ENCODE data around the gene FAM13C.

DNA sequence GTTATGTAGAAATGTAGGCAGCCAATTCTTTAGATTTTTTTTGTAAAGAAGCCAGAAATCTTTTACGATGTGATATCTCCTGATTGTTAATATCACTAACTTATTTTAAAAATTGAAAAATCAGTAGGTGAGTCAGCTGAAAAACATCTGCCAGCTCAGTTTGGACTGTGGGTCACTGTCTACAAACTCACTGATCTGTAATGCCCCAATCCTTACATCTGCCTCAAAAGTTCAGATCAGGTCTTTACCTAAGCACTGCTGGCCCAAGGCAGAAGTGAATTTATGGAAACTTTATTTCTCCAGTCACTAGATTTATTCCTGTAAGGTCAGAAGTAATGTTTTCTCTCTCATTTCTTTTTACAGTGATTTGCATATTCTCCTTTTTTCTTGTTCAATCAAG, 31.0 kb upstream of the FAM13C start:
- no peak for TF ChIP-seq BRCA1 (IDR thresholded peaks at IDR 0.05)
- TF ChIP-seq BRCA1 (CRISPR knock-in tag; IDR thresholded peaks at IDR 0.05) = no peak
- TF ChIP-seq MCM5 (IDR thresholded peaks at IDR 0.05; ENCODE audit: low read depth) = no peak
- TF ChIP-seq POLR2B (IDR thresholded peaks at IDR 0.05; ENCODE audit: low read depth, partially characterized antibody) = no peak
- TF ChIP-seq YY1 (IDR thresholded peaks at IDR 0.05; ENCODE audit: borderline replicate concordance in 1 of 3, control insufficient read depth in 1 of 3, extremely low read depth in 1 of 3, insufficient read depth in 3 of 3, insufficient read length in 1 of 3, insufficient replicate concordance in 2 of 3, low read depth in 1 of 3, low read length in 2 of 3) = no peak
- TF ChIP-seq JUND (IDR thresholded peaks at IDR 0.05; ENCODE audit: borderline replicate concordance, low read depth, low read length) = no peak
- no peak for TF ChIP-seq JUND (tag; IDR thresholded peaks at IDR 0.05; ENCODE audit: borderline replicate concordance, low read depth, low read length)
- TF ChIP-seq GATAD2A (IDR thresholded peaks at IDR 0.05) = no peak
- no peak for TF ChIP-seq POLR2G (IDR thresholded peaks at IDR 0.05; ENCODE audit: low read depth, low read length)
- TF ChIP-seq, protein P1, sequence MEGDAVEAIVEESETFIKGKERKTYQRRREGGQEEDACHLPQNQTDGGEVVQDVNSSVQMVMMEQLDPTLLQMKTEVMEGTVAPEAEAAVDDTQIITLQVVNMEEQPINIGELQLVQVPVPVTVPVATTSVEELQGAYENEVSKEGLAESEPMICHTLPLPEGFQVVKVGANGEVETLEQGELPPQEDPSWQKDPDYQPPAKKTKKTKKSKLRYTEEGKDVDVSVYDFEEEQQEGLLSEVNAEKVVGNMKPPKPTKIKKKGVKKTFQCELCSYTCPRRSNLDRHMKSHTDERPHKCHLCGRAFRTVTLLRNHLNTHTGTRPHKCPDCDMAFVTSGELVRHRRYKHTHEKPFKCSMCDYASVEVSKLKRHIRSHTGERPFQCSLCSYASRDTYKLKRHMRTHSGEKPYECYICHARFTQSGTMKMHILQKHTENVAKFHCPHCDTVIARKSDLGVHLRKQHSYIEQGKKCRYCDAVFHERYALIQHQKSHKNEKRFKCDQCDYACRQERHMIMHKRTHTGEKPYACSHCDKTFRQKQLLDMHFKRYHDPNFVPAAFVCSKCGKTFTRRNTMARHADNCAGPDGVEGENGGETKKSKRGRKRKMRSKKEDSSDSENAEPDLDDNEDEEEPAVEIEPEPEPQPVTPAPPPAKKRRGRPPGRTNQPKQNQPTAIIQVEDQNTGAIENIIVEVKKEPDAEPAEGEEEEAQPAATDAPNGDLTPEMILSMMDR (IDR thresholded peaks at IDR 0.05 in 2 of 3, conservative IDR thresholded peaks at IDR 0.05 in 1 of 3; ENCODE audit: insufficient read depth in 2 of 3, low read depth in 1 of 3, low read length in 3 of 3) = no peak
- no peak for TF ChIP-seq CXXC5 (CRISPR knock-in tag; IDR thresholded peaks at IDR 0.05)
